ENCODE data around the gene GLB1L2.

Gene GLB1L2

GRCh38 chr11:134374891-134375550 lies 43.2 kb downstream of the GLB1L2 start:
- no peak for TF ChIP-seq FOXP2 (optimal IDR thresholded peaks at IDR 0.05; ENCODE audit: borderline replicate concordance, extremely low read depth, extremely low read length, insufficient read depth)
- no peak for TF ChIP-seq REST (IDR thresholded peaks at IDR 0.05; ENCODE audit: insufficient read depth in 1 of 2, low read depth in 2 of 2, low read length in 2 of 2)
- TF ChIP-seq TAF1 (IDR thresholded peaks at IDR 0.05; ENCODE audit: borderline replicate concordance, insufficient read depth, low read length): no peak
- no peak for TF ChIP-seq SIN3A (IDR thresholded peaks at IDR 0.05; ENCODE audit: borderline replicate concordance, insufficient read depth, low read length)
- no peak for TF ChIP-seq POLR2AphosphoS5 (IDR thresholded peaks at IDR 0.05; ENCODE audit: low read depth, low read length)

DNA sequence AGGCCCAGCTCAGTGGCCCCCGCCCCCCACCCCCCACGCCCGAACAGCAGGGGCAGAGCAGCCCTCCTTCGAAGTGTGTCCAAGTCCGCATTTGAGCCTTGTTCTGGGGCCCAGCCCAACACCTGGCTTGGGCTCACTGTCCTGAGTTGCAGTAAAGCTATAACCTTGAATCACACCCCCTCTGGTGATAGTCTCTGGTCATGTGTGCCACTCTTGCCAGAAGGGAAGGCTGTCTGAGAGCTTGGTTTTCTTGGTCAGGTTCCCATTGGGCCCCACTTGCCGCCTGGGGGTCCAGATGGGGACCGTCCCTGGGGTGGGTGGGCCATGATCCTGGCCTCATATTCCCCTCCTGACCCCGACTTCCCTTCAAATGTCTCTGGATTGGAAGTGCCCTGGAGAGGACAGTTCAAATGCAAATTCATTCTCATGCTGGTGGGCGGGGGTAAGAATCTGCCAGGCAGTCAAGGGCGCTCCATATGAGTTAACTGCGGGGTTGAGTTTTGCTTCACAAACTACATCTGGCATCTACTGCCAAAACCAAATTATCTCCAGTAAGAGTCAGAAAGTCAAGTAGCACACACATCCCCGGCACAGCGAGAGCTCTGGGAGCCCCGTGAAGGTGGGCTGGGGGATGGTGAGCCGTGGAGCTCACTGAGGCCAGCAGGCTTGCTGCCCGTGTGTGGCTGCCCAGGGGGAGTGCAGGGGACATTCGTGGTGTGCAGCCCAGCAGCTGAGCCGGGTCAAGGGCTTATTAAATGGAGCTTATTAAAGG lies 44.5 kb downstream of the GLB1L2 start:
- TF ChIP-seq TAF1 (IDR thresholded peaks at IDR 0.05; ENCODE audit: borderline replicate concordance, insufficient read depth, low read length): no peak
- no peak for TF ChIP-seq SIN3A (IDR thresholded peaks at IDR 0.05; ENCODE audit: borderline replicate concordance, insufficient read depth, low read length)
- no peak for TF ChIP-seq POLR2AphosphoS5 (IDR thresholded peaks at IDR 0.05; ENCODE audit: low read depth, low read length)
- no peak for TF ChIP-seq FOXP2 (optimal IDR thresholded peaks at IDR 0.05; ENCODE audit: borderline replicate concordance, extremely low read depth, extremely low read length, insufficient read depth)
- no peak for TF ChIP-seq REST (IDR thresholded peaks at IDR 0.05; ENCODE audit: insufficient read depth in 1 of 2, low read depth in 2 of 2, low read length in 2 of 2)

GRCh38 chr11:134377876-134378275 lies 46.1 kb downstream of the GLB1L2 start:
- TF ChIP-seq POLR2AphosphoS5 (IDR thresholded peaks at IDR 0.05; ENCODE audit: low read depth, low read length) (no peak), SIN3A (IDR thresholded peaks at IDR 0.05; ENCODE audit: borderline replicate concordance, insufficient read depth, low read length) (no peak), TAF1 (IDR thresholded peaks at IDR 0.05; ENCODE audit: borderline replicate concordance, insufficient read depth, low read length) (no peak), REST (IDR thresholded peaks at IDR 0.05; ENCODE audit: insufficient read depth in 1 of 2, low read depth in 2 of 2, low read length in 2 of 2) (no peak), FOXP2 (optimal IDR thresholded peaks at IDR 0.05; ENCODE audit: borderline replicate concordance, extremely low read depth, extremely low read length, insufficient read depth) (no peak)

- no peak for TF ChIP-seq TAF1 (IDR thresholded peaks at IDR 0.05; ENCODE audit: borderline replicate concordance, insufficient read depth, low read length)
- TF ChIP-seq POLR2AphosphoS5 (IDR thresholded peaks at IDR 0.05; ENCODE audit: low read depth, low read length): no peak
- no peak for TF ChIP-seq REST (IDR thresholded peaks at IDR 0.05; ENCODE audit: insufficient read depth in 1 of 2, low read depth in 2 of 2, low read length in 2 of 2)
- TF ChIP-seq SIN3A (IDR thresholded peaks at IDR 0.05; ENCODE audit: borderline replicate concordance, insufficient read depth, low read length): no peak
- no peak for TF ChIP-seq FOXP2 (optimal IDR thresholded peaks at IDR 0.05; ENCODE audit: borderline replicate concordance, extremely low read depth, extremely low read length, insufficient read depth)
Measured at GRCh38 chr11:134379241-134379640, 47.5 kb downstream of the GLB1L2 start.

Data from PFSK-1 (cell line).